Pulmonary artery endothelial cell (primary cell): ENCODE data around the gene LAMB3. TPM values are rescaled to one million over a fixed set of nuclear protein-coding genes. Genes with fewer than 3 reads are reported as not detected.

Experiments
- DNase-seq: peaks from one replicate; pipeline ENCODE4 v3.0.0-alpha.2; 2011; ENCODE audit warnings: low read depth, low spot score
- total RNA-seq: library from RNA; depleted of rRNA; stranded (reverse); fragments of >200 nt; gene quantifications from 2 replicates; pipeline ENCODE4 v1.2.3, GENCODE V29; 2014

The LAMB3 gene
- total RNA-seq, 1 donor from 2014 or later: 7.1 TPM

GRCh38 chr1:209565759-209566678 is 86.2 kb downstream of the LAMB3 start:
- DNase-seq: peak; percentile 36

Other genes starting within 250 kb of the LAMB3 start
- not detected in 2 replicates for gene CAMK1G, start 68.7 kb downstream of the LAMB3 start, total RNA-seq
- gene G0S2, start 23.0 kb upstream of the LAMB3 start, total RNA-seq: 2.0 and 16.0 TPM in 2 replicates
- 0.07 TPM in 1 of 2 replicates, not detected in the other for gene HSD11B1, start 52.4 kb upstream of the LAMB3 start, total RNA-seq
- gene TRAF3IP3, start 103.6 kb upstream of the LAMB3 start, total RNA-seq: not detected in 2 replicates
- 2.7 and 4.0 TPM in 2 replicates for gene C1orf74, start 132.1 kb upstream of the LAMB3 start, total RNA-seq
- gene IRF6, start 153.7 kb upstream of the LAMB3 start, total RNA-seq: 18.4 and 24.3 TPM in 2 replicates
- gene UTP25, start 175.5 kb upstream of the LAMB3 start, total RNA-seq: 5.6 and 9.2 TPM in 2 replicates